Esophagus (tissue), 2 donors: ENCODE measurements around the gene RUNX1. TPM values are rescaled to one million over a fixed set of nuclear protein-coding genes. Genes with fewer than 3 reads are reported as not detected.

Source experiments
- H3K27ac ChIP-seq, 2 donors: one replicate each; pipeline ENCODE4 v1.5.1; 2013; ENCODE audit warnings: low read depth in 2 of 2, mild to moderate bottlenecking in 2 of 2, inconsistent platforms in 1 of 2, low read length in 1 of 2, moderate library complexity in 1 of 2
- H3K27me3 ChIP-seq, 2 donors: one replicate each; pipeline ENCODE4 v1.6.1; 2013; ENCODE audit warnings: low read length in 2 of 2, control low read depth in 1 of 2, mild to moderate bottlenecking in 1 of 2; ENCODE audit not compliant: insufficient read depth in 2 of 2, control insufficient read depth in 1 of 2
- H3K36me3 ChIP-seq, 2 donors: one replicate each; pipeline ENCODE4 v1.6.1; 2013; ENCODE audit warnings: low read length in 1 of 2; ENCODE audit not compliant: control insufficient read depth in 2 of 2, insufficient read depth in 2 of 2
- H3K4me1 ChIP-seq, 2 donors: one replicate each; pipeline ENCODE4 v1.6.1; 2013; ENCODE audit warnings: low read length in 1 of 2; ENCODE audit not compliant: control insufficient read depth in 2 of 2, insufficient read depth in 2 of 2
- H3K4me3 ChIP-seq, 2 donors: one replicate each; pipeline ENCODE4 v1.5.1; 2013; ENCODE audit warnings: low read length in 2 of 2, mild to moderate bottlenecking in 2 of 2, low read depth in 1 of 2, moderate library complexity in 1 of 2
- H3K9me3 ChIP-seq, 2 donors: one replicate each; pipeline ENCODE4 v1.6.1; 2013; ENCODE audit warnings: mild to moderate bottlenecking in 2 of 2, low read depth in 1 of 2, low read length in 1 of 2, moderate library complexity in 1 of 2; ENCODE audit not compliant: control insufficient read depth in 2 of 2, insufficient read depth in 1 of 2
- WGBS, 2 donors: extraction: QIAGEN DNeasy Blood & Tissue Kit; methylation state at CpG; one replicate each; pipeline ENCODE4 v1.1.7; 2013; 5-methylcytosine and 5-hydroxymethylcytosine counted together
- polyA plus RNA-seq, 2 donors: library from polyadenylated mRNA; stranded (reverse); fragments of 200-250 nt; gene quantifications; one replicate each; pipeline ENCODE4 v1.2.3, GENCODE V29; 2013
- donor health status: healthy with polysubstance abuse.
- donor health status: Bipolar disorder and iron deficiency.

Gene RUNX1
- 1 to 10 TPM; 4.4 to 6.4 TPM for polyA plus RNA-seq

DNA sequence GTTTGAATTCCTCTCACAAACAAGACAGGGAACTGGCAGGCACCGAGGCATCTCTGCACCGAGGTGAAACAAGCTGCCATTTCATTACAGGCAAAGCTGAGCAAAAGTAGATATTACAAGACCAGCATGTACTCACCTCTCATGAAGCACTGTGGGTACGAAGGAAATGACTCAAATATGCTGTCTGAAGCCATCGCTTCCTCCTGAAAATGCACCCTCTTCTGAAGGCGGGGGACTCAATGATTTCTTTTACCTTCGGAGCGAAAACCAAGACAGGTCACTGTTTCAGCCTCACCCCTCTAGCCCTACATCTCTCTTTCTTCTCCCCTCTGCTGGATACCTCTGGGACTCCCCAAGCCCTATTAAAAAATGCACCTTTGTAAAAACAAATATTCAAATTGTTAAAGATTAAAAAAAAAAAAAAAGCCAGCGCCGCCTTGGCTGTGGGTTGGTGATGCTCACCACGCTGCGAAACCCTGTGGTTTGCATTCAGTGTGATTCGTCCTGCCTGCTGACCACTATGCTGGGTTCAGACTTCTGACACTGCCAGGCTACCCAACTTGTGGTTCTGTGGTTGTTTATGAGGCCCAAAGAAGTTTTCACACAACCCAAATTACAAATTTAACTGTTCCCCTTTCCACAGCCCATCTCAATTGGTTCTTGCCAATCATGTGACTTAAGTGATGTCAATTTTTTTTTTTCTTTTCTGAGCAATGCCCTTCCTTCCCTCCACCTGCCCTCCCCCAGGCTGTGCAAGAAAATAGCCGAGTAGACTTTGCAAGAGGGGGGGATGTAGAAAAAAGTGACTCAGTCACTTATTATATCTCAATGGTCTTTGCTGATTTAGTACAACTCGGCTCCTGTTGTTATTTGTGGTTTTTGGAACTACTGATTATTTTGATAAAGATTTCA lies at the start of gene RUNX1:
RUNX1 (minus strand) TSS at position 597 of the 912 bp plus-strand sequence.
- peaks cover 0 to 8% of the 10 kb centered on the region in 2 donors for H3K4me1 ChIP-seq
- 70 to 74% methylated on average over 14 of the region's 14 CpGs for WGBS, 2 donors
- no peaks in the 10 kb centered on the region for H3K36me3 ChIP-seq
- no peaks in the 10 kb centered on the region for H3K27me3 ChIP-seq
- peak within 1 kb of the TSS; percentile 27 to 28 for H3K4me3 ChIP-seq
- H3K27ac ChIP-seq, result peak within 1 kb of the TSS; percentile 58 to 62
- no peaks in the 10 kb centered on the region for H3K9me3 ChIP-seq

DNA sequence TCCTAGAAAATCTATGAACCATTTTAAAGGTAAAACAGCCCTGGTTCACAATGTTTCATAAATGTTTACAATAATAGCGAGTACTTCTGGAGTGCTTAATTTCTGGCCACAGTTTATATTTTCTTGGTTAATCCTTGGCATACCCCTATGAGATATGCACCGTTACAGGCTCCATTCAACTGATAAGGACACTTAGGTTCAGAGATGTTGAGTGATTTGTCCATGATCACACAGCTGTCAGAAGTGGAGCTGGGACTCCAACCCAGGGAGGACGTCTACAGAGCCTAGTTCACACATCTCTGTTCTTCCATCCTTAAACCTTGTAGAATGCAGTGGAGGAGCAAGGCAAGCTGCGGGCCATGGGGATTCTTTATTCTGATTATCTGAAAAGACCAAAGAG lies 48.4 kb upstream of the RUNX1 start:
- Histone ChIP-seq H3K4me1 (no peaks in the 10 kb centered on the region), H3K36me3 (no peaks in the 10 kb centered on the region), H3K4me3 (no peak overlapping the region), H3K27me3 (no peaks in the 10 kb centered on the region), H3K9me3 (no peaks in the 10 kb centered on the region), H3K27ac (no peak overlapping the region)
- 85 to 86% methylated on average over 4 of the region's 4 CpGs for WGBS, 2 donors

DNA sequence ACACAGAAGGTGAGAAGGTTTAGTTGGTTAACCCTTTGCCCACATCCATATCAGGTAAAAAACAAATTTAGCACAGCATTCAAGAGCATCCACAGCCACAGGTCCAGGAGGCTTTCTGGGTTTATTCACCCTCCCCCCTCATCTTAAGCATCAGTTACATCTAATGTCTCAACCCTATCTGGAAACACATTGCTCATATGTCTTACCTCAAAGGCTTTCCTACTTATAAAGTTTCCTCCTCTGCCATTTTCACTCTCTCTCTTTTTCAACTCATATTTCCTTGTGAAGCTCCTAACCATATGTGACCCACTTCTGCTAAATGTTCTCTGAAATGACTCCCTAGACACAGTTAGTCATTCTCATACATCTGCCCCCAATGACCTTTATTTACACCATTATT lies 47.9 kb upstream of the RUNX1 start:
- no peak overlapping the region for H3K4me3 ChIP-seq
- H3K9me3 ChIP-seq, result no peaks in the 10 kb centered on the region
- no peaks in the 10 kb centered on the region for H3K27me3 ChIP-seq
- no peak overlapping the region for H3K27ac ChIP-seq
- no peaks in the 10 kb centered on the region for H3K4me1 ChIP-seq
- H3K36me3 ChIP-seq, result no peaks in the 10 kb centered on the region

DNA sequence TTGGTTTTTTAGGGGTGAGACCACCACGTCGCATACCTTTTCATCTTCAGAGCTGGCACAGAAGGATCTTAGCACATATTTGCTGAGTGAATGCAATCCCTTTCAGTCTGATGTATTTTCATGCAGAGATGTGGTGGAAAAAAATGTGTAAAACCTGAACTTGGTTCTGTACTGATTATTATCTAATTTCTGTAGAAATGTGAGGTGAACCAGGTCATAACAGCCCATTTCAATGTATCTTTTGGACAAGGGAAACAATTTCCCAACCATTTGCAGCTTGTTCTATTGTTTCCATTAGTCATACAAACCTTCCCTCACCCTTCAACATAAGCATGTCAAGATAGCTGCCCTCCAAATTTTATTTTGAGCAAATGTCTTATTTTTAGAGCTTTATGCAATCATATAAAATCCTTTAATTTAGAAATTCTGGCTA lies 46.8 kb upstream of the RUNX1 start:
- Histone ChIP-seq H3K4me1 (no peaks in the 10 kb centered on the region), H3K27me3 (no peaks in the 10 kb centered on the region), H3K36me3 (no peaks in the 10 kb centered on the region), H3K27ac (no peak overlapping the region), H3K4me3 (no peak overlapping the region), H3K9me3 (no peaks in the 10 kb centered on the region)
- 92 to 95% methylated on average over 2 of the region's 2 CpGs for WGBS, 2 donors

DNA sequence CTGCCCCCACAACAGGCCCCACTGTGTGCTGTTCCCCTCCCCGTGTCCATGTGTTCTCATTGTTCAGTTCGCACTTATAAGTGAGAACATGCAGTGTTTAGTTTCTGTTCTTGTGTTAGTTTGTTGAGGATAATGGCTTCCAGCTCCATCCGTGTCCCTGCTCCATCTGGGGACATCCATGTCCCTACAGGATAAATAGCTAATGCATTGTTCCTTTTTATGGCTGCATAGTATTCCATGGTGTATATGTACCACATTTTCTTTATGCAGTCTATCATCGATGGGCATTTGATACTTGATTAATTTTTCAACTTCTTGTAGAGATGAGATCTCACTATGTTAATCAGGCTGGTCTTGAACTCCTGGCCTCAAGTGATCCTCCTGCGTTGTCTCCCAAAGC lies 44.4 kb upstream of the RUNX1 start:
- Histone ChIP-seq H3K36me3 (no peaks in the 10 kb centered on the region), H3K4me1 (no peaks in the 10 kb centered on the region), H3K27me3 (no peaks in the 10 kb centered on the region), H3K27ac (no peak overlapping the region), H3K9me3 (no peaks in the 10 kb centered on the region), H3K4me3 (no peak overlapping the region)
- WGBS, 2 donors, result 95 to 98% methylated on average over 5 of the region's 5 CpGs

DNA sequence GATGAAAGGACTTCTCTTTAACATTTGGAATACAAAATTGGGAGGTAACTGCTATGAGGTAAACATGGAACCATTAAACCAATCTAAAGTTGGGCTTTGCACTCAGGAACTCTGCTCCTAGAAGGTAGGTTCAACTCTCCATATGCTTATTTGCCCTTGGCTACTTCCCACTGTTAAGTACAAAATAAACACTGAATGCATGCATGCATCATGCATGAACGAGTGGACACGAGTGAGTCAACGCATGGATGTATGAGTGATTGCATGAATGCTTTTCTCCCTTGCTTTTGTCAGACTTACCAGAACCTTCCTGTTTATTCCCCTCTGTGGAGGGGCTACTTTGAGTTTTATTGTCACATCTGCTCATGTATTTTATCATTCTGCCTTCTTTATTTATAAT lies 42.4 kb upstream of the RUNX1 start:
- Histone ChIP-seq H3K4me1 (no peaks in the 10 kb centered on the region), H3K4me3 (no peak overlapping the region), H3K36me3 (no peaks in the 10 kb centered on the region), H3K27ac (no peak overlapping the region), H3K9me3 (no peaks in the 10 kb centered on the region), H3K27me3 (no peaks in the 10 kb centered on the region)
- 54 to 72% methylated on average over 3 of the region's 3 CpGs for WGBS, 2 donors

DNA sequence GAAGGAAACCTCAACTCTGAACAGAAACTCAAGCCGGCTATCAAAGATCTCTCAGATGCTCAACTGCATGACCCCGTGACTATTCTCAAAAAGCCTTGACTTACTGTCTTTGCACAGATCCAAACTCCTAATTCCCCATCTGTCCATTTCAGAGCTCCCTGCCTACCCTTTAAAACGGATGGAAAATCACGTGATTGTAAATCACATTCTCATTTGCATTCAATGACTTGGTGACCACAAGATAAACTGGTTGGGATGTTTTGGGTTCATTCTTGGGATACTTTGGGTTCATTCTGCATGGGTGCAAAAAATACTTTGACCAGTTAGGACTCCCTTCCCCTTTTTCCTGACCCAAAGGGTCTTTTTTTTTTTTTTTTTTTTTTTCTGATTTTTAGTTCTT lies 41.3 kb upstream of the RUNX1 start:
- Histone ChIP-seq H3K4me1 (no peaks in the 10 kb centered on the region), H3K27me3 (no peaks in the 10 kb centered on the region), H3K4me3 (no peak overlapping the region), H3K9me3 (no peaks in the 10 kb centered on the region), H3K36me3 (no peaks in the 10 kb centered on the region), H3K27ac (no peak overlapping the region)
- WGBS, 2 donors, result 71 to 84% methylated on average over 4 of the region's 4 CpGs

DNA sequence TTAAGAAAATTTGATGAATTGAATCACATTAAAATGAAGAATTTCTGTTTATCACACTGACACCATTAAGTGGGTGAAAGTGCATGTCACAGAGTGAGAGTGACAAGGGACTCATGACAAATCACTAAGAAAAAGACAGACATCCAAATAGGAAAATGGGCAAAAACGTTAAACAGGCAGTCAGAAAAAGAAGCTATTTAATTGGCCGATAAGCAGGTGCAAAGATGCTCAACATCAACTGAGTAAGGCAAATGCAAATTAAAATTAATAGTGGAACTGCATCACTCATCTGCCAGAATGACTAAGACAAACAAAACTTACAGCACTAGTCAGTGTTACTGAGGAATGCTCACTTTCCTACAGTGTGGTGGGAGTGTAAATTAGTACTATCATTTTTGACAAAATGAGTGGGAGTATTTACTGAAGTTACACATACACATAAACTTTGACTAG lies 39.2 kb upstream of the RUNX1 start:
- Histone ChIP-seq H3K4me1 (no peaks in the 10 kb centered on the region), H3K9me3 (no peaks in the 10 kb centered on the region), H3K27ac (no peak overlapping the region), H3K4me3 (no peak overlapping the region), H3K36me3 (no peaks in the 10 kb centered on the region), H3K27me3 (no peaks in the 10 kb centered on the region)
- WGBS, 2 donors, result 71% methylated on average over 2 of the region's 2 CpGs

DNA sequence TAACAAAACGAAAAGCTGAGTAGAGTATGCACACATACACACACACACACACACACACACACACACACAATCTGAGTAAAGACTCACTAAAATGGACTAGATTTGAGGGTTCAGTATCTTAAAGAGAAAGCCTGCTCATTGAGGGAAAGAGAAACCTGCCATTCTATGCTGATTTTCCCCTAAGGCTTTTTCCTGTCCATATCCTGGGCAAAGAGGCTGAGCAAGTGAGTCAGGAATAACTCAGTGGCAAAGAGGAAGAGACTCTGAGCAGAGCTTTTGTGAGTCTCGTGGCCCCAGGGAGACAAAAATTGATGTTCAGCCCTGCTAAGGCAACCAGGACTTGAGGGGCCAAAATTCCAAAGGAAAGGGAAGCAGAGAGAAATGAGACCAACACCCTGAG lies 37.3 kb upstream of the RUNX1 start:
- Histone ChIP-seq H3K4me3 (no peak overlapping the region), H3K4me1 (no peaks in the 10 kb centered on the region), H3K27ac (no peak overlapping the region), H3K36me3 (no peaks in the 10 kb centered on the region), H3K9me3 (no peaks in the 10 kb centered on the region), H3K27me3 (no peaks in the 10 kb centered on the region)
- 48 to 57% methylated on average over 2 of the region's 2 CpGs for WGBS, 2 donors

DNA sequence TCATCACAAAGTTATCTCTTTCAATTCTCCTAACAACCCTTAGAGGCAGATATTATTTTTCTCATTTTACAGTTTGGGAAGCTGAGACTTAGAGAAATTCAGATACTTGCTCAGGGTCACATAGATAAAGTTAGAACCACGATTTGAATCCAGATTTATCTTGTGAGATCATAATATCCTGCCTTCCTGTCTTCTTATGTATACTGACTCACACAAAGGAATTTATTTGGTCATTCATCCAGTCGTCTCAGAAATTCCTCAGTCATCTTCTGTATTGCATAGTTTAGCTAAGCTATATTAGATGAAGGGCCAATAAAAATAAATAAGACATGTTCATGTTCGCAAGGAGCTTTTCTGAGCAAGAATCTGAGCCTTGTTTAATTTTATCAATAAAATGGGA lies 35.8 kb upstream of the RUNX1 start:
- Histone ChIP-seq H3K36me3 (no peaks in the 10 kb centered on the region), H3K9me3 (no peaks in the 10 kb centered on the region), H3K4me3 (no peak overlapping the region), H3K27me3 (no peaks in the 10 kb centered on the region), H3K27ac (no peak overlapping the region), H3K4me1 (no peaks in the 10 kb centered on the region)
- whole genome bisulfite sequencing, 2 donors, result 38 to 42% methylated on average over 3 of the region's 3 CpGs
